Measurements from ENCODE around the gene ARHGEF39.

DNA sequence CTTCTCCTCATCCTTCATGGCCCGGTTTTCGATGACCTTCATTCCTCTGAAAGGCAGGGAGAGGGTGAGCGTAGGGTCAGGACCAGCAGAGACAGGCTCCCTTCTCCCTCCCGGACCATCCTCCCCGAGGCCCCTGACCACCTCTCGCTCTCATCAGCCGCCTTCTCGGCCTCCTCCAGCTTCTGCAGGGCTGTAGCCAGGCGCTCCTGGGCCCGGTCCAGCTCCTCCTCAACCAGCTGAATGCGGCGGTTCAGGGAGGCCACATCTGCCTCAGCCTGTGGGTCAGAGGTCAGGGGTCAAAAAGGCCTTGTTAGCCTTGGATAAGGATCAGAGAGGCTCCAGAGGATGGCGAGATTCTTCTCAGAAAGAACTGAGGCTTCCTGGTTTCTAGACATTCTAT lies 20.5 kb upstream of the ARHGEF39 start:
- TF ChIP-seq CTCF (IDR thresholded peaks at IDR 0.05) (no peak), POLR2A (IDR thresholded peaks at IDR 0.05) (no peak)

All from esophagus squamous epithelium (tissue), 4 donors.